ENCODE data around the gene ANKS1A.
"Not testable (repeated sequence)": the region's sequence is repeated elsewhere in the genome, so short reads cannot be mapped to it uniquely, and the experiment has no call there.

Gene ANKS1A

GRCh38 chr6:35087361-35088280, 198.6 kb downstream of the ANKS1A start:
- no peak for DNase-seq

GRCh38 chr6:35088281-35089215, 199.5 kb downstream of the ANKS1A start:
- DNase-seq, result no peak

GRCh38 chr6:35089216-35089934, 200.3 kb downstream of the ANKS1A start:
- no peak for DNase-seq

GRCh38 chr6:35089935-35090505, 201.0 kb downstream of the ANKS1A start:
- DNase-seq, result no peak

- no peak for DNase-seq
Observed at GRCh38 chr6:35090734-35091133, 201.7 kb downstream of the ANKS1A start.

GRCh38 chr6:35091346-35092083, 202.5 kb downstream of the ANKS1A start:
- no peak for DNase-seq

GRCh38 chr6:35092362-35093117, 203.5 kb downstream of the ANKS1A start:
- no peak for DNase-seq

GRCh38 chr6:35093118-35093445, 204.0 kb downstream of the ANKS1A start:
- DNase-seq, result no peak

GRCh38 chr6:35093783-35094182, 204.7 kb downstream of the ANKS1A start:
- no peak for DNase-seq

GRCh38 chr6:35094183-35094582, 205.1 kb downstream of the ANKS1A start:
- DNase-seq, result no peak

- no peak for DNase-seq
Observed at GRCh38 chr6:35096129-35096862, 207.2 kb downstream of the ANKS1A start.

- no peak for DNase-seq
Observed at GRCh38 chr6:35099116-35099515, 210.1 kb downstream of the ANKS1A start.

GRCh38 chr6:35105078-35105477, 216.0 kb downstream of the ANKS1A start:
- DNase-seq, result no peak

- DNase-seq, result not testable (repeated sequence)
Observed at GRCh38 chr6:35106061-35106460, 217.0 kb downstream of the ANKS1A start.

- DNase-seq, result peak; percentile 9
Observed at GRCh38 chr6:35107208-35107607, 218.2 kb downstream of the ANKS1A start.

GRCh38 chr6:35107761-35108160, 218.7 kb downstream of the ANKS1A start:
- not testable (repeated sequence) for DNase-seq

- no peak for DNase-seq
Observed at GRCh38 chr6:35108309-35108885, 219.3 kb downstream of the ANKS1A start.

GRCh38 chr6:35120746-35121145, 231.7 kb downstream of the ANKS1A start:
- no peak for DNase-seq

GRCh38 chr6:35124356-35124755, 235.3 kb downstream of the ANKS1A start:
- DNase-seq, result no peak

- DNase-seq, result no peak
Observed at GRCh38 chr6:35128042-35128441, 239.0 kb downstream of the ANKS1A start.

Measured in stimulated activated CD4-positive, alpha-beta T cell treated with anti-CD3 and anti-CD28 coated beads, Interleukin-4, amount 100 ng/mL, for 1 hour (primary cell).